Upper lobe of left lung (tissue), 6 donors: ENCODE measurements around the gene VEGFB. TPM values are rescaled to one million over a fixed set of nuclear protein-coding genes. Genes with fewer than 3 reads are reported as not detected.

ENCODE experiments used
- ATAC-seq, 2 donors: fragments of 200-7000 bp; cut with Tn5 transposase; one replicate each; pipeline ENCODE4 v1.9.1; 2022; ENCODE audit warnings: mild to moderate bottlenecking in 2 of 2, moderate library complexity in 2 of 2; ENCODE audit not compliant: low FRiP score in 2 of 2
- DNase-seq, 2 donors: peaks; one replicate each; pipeline ENCODE4 v3.0.0-alpha.2; 2019 to 2020
- H3K27ac ChIP-seq, 4 donors: fragments of 200-600 bp; sonication (generic); one replicate each; pipeline ENCODE4 v1.5.1; 2016 to 2019
- H3K27me3 ChIP-seq, 4 donors: fragments of 200-600 bp; sonication (generic); one replicate each; pipeline ENCODE4 v1.5.1; 2017 to 2019
- H3K36me3 ChIP-seq, 4 donors: fragments of 200-600 bp; sonication (generic); one replicate each; pipeline ENCODE4 v1.5.1; 2016 to 2019
- H3K4me1 ChIP-seq, 4 donors: fragments of 200-600 bp; sonication (generic); one replicate each; pipeline ENCODE4 v1.5.1; 2018 to 2019
- H3K4me3 ChIP-seq, 4 donors: fragments of 200-600 bp; sonication (generic); one replicate each; pipeline ENCODE4 v1.5.1; 2017 to 2019; ENCODE audit warnings: mild to moderate bottlenecking in 2 of 4, moderate library complexity in 1 of 4
- H3K9me3 ChIP-seq, 4 donors: fragments of 200-600 bp; sonication (generic); one replicate each; pipeline ENCODE4 v1.5.1; 2018 to 2019
- EP300 ChIP-seq, 4 donors: sonication (generic); formaldehyde crosslinking; IDR thresholded peaks; one replicate each; pipeline ENCODE4 v1.5.1; 2017; ENCODE audit warnings: antibody characterized with exemption in 4 of 4, control low read depth in 2 of 4
- POLR2A ChIP-seq, 4 donors: fragments of 450-650 bp; IDR thresholded peaks; one replicate each; pipeline ENCODE4 v1.5.1; 2016 to 2017; ENCODE audit warnings: antibody characterized with exemption in 4 of 4, mild to moderate bottlenecking in 2 of 4
- POLR2AphosphoS5 ChIP-seq, 2 donors: sonication (generic); formaldehyde crosslinking; IDR thresholded peaks; one replicate each; pipeline ENCODE4 v1.5.1; 2017; ENCODE audit warnings: antibody characterized with exemption in 2 of 2
- WGBS, 2 donors: methylation state at CpG; one replicate each; pipeline ENCODE4 v1.1.5; 2017 to 2018; 5-methylcytosine and 5-hydroxymethylcytosine counted together
- total RNA-seq, 6 donors: library from RNA; depleted of rRNA in 4 of 6; stranded (reverse); fragments of >200 nt in 4 of 6; gene quantifications; one replicate each; pipeline versions ENCODE4 v1.1.0 to v1.2.1, GENCODE V29; 2016 to 2021
- TF ChIP-seq, protein P1 (sequence below), 6 experiments: fragments of 450-650 bp in 4 of 6; fragments of 200-600 bp in 2 of 6; sonication (generic) in 2 of 6; IDR thresholded peaks; one replicate each; pipeline ENCODE4 v1.5.1; 2016 to 2019; ENCODE audit warnings: antibody characterized with exemption in 6 of 6
- donor health status: DM: no; HTN: no; CAD: no; lungs with moderate emphysema.
- donor health status: DM: no; HTN: yes; CAD: no; lungs with severe emphysema.

The VEGFB gene
- total RNA-seq, 6 donors from 2014 or later, result 25.1 to 171 (median 124) TPM

DNA sequence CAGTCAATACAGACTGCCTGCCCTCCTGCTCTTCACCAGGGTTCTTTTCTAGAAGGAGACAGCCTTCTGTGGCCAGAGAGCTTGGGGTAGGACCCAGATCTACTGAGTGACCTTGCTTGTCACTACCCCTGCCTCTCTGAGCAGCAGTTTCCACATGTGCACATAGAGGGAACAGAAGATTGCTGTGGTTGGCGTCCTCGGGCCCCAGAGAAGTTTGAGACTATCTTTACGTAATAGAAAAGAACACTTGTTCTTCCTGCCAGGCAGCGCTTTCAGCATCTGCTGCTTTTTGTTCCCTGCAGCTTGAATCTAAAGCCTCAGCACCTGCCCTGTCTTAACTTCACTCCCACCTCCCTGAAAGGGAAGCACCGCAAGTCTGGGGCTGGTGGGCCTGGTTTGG lies 4.6 kb downstream of the VEGFB start:
- WGBS, 2 donors, result 60 to 79% methylated on average over 5 of the region's 5 CpGs
- ATAC-seq (no peak), DNase-seq (no peak)
- H3K36me3 ChIP-seq, result peaks cover 0 to 29% (median 14%) of the 10 kb centered on the region in 4 donors
- no peaks in the 10 kb centered on the region for H3K27me3 ChIP-seq
- peaks cover 53 to 72% (median 56%) of the 10 kb centered on the region in 4 donors for H3K4me1 ChIP-seq
- TF ChIP-seq POLR2AphosphoS5 (IDR thresholded peaks at IDR 0.05) (no peak), POLR2A (IDR thresholded peaks at IDR 0.05) (no peak), EP300 (IDR thresholded peaks at IDR 0.05) (no peak)
- TF ChIP-seq, protein P1, sequence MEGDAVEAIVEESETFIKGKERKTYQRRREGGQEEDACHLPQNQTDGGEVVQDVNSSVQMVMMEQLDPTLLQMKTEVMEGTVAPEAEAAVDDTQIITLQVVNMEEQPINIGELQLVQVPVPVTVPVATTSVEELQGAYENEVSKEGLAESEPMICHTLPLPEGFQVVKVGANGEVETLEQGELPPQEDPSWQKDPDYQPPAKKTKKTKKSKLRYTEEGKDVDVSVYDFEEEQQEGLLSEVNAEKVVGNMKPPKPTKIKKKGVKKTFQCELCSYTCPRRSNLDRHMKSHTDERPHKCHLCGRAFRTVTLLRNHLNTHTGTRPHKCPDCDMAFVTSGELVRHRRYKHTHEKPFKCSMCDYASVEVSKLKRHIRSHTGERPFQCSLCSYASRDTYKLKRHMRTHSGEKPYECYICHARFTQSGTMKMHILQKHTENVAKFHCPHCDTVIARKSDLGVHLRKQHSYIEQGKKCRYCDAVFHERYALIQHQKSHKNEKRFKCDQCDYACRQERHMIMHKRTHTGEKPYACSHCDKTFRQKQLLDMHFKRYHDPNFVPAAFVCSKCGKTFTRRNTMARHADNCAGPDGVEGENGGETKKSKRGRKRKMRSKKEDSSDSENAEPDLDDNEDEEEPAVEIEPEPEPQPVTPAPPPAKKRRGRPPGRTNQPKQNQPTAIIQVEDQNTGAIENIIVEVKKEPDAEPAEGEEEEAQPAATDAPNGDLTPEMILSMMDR (IDR thresholded peaks at IDR 0.05), result no peak
- peak overlapping the region; percentile 74 to 99 (median 96) for H3K27ac ChIP-seq
- no peak overlapping the region for H3K4me3 ChIP-seq
- no peaks in the 10 kb centered on the region for H3K9me3 ChIP-seq

DNA sequence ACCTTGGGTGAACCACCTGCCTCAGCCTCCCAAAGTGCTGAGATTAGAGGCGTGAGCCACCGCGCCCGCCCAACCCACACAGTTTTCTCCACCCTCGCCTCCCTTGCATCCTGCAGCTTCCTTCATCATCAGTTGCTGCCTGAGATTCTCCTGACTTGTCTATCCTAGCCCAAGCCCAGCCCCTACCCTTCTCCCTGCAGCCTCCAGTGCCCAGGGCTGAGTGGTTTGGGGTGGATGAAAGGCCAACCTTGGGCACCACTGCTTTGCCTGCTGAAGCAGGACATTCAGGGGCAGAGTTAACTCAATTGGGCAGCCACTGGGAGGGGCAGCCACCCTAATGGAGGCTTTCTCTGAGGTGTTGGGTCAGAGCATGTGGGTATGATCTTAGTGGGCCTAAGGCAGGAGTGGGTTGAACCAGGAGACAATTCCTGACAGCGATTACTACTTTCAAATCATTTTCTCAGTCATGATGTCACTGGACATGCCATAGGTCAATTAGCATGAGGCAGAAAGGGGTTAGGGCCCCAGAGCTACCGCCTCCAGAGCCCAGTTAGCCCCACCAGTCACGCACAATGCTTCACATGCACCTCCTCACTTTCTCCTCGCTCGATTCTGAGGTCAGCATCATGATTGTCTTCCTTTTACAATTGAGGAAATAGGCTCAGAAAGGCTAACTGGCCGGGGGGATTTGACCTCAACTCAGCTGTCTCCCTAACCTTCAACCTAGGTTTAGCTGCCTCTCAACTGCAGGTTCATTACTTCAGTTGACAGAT lies 5.5 kb downstream of the VEGFB start:
- WGBS, 2 donors, result 75 to 88% methylated on average over 11 of the region's 11 CpGs
- H3K27me3 ChIP-seq, result no peaks in the 10 kb centered on the region
- DNase-seq, result peak; percentile 40 to 55
- peaks cover 53 to 74% (median 57%) of the 10 kb centered on the region in 4 donors for H3K4me1 ChIP-seq
- no peak for ATAC-seq
- peak overlapping the region; percentile 93 to 99 (median 98) for H3K27ac ChIP-seq
- H3K9me3 ChIP-seq, result no peaks in the 10 kb centered on the region
- H3K4me3 ChIP-seq, result peak overlapping the region in 3 of 4 donors; percentile 71 to 92 (median 89)
- TF ChIP-seq EP300 (IDR thresholded peaks at IDR 0.05), result no peak
- TF ChIP-seq POLR2AphosphoS5 (IDR thresholded peaks at IDR 0.05), result peak in 1 of 2 donors; percentile 54
- peaks cover 0 to 31% (median 18%) of the 10 kb centered on the region in 4 donors for H3K36me3 ChIP-seq

DNA sequence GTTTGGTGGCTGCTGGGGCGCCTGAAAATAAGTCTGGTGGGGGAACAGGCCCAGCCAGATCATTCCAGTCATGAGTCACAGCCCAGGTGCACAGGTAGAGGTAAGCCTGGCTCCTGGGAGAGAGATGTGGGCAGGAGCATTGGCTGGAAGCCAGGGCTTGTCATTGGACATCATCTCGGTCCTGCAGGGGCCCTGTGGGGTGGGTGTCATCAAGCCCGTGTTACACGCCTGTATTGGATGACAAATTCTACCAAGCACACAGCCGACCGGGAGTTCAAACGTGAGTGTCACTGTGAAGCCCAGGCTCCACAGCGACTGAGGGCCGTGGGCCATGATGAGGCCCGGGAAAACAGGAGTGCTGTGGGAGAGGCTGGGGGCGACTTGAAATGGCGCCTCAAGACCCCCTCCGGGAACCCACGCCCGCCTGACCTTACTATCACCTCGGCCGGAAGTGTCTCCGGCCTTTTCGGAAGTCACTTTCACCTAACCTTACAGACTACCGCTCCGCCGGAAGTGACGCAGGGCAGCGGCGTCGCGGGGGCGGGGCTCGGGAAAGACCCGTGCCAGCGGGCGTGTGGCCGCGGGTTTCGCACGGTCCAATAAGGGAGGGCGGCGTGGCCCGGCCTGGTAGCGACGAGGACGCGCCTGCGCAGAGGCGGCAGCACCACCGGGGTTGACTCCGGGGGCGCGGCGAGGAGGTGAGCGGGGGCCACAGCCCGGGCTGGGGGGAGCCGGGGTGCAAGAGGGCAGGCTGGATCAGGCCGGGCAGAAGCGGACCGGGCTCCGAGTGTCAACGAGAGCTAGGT lies 6.3 kb downstream of the VEGFB start, which contains the start of gene FKBP2:
TSS of gene FKBP2 (plus strand) at position 661 of the 806 bp plus-strand sequence. CDS start 1,293 bp downstream, outside the sequence.
- 0 to 2% methylated on average over 15 to 55 of the region's 58 CpGs for WGBS, 2 donors
- H3K36me3 ChIP-seq, result peaks cover 0 to 31% (median 18%) of the 10 kb centered on the region in 4 donors
- H3K9me3 ChIP-seq, result no peaks in the 10 kb centered on the region
- DNase-seq (peak; percentile 99 to 100), ATAC-seq (peak; percentile 89)
- H3K4me3 ChIP-seq, result peak within 1 kb of the TSS; percentile 71 to 97 (median 90)
- no peaks in the 10 kb centered on the region for H3K27me3 ChIP-seq
- peaks cover 54 to 74% (median 57%) of the 10 kb centered on the region in 4 donors for H3K4me1 ChIP-seq
- TF ChIP-seq EP300 (IDR thresholded peaks at IDR 0.05) (peak in 2 of 4 donors; percentile 32 to 67), POLR2A (IDR thresholded peaks at IDR 0.05) (peak in 3 of 4 donors; percentile 69 to 92 (median 72)), POLR2AphosphoS5 (IDR thresholded peaks at IDR 0.05) (peak; percentile 96 to 97)
- TF ChIP-seq, protein P1 (IDR thresholded peaks at IDR 0.05), result peak in 2 of 6 experiments; percentile 8 to 45
- peak within 1 kb of the TSS; percentile 93 to 99 (median 98) for H3K27ac ChIP-seq

DNA sequence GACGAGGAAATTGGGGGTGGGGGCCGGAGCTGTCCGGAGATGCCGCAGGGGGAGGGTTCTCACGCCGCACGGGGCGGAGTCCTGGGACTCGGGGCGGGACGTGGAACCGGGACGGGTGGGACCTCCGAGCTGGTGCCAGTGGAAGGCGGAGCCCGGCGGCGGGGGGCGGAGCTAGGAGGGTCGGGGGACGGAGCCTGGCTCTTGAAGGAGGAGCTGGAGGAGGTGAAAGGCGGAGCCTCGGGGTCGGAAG lies 6.8 kb downstream of the VEGFB start:
- peaks cover 55 to 74% (median 59%) of the 10 kb centered on the region in 4 donors for H3K4me1 ChIP-seq
- H3K27me3 ChIP-seq, result no peaks in the 10 kb centered on the region
- DNase-seq (peak; percentile 100), ATAC-seq (peak; percentile 94 to 96)
- H3K36me3 ChIP-seq, result peaks cover 0 to 31% (median 18%) of the 10 kb centered on the region in 4 donors
- H3K9me3 ChIP-seq, result no peaks in the 10 kb centered on the region
- 1 to 2% methylated on average over 11 to 24 of the region's 24 CpGs for whole genome bisulfite sequencing, 2 donors
- H3K27ac ChIP-seq, result peak overlapping the region; percentile 93 to 99 (median 98)
- TF ChIP-seq POLR2A (IDR thresholded peaks at IDR 0.05) (no peak), EP300 (IDR thresholded peaks at IDR 0.05) (no peak), POLR2AphosphoS5 (IDR thresholded peaks at IDR 0.05) (no peak)
- TF ChIP-seq, protein P1 (IDR thresholded peaks at IDR 0.05), result no peak
- peak overlapping the region; percentile 4 to 92 (median 80) for H3K4me3 ChIP-seq
